ENCODE measurements around the gene DAP. TPM values are rescaled to one million over a fixed set of nuclear protein-coding genes. Genes with fewer than 3 reads are reported as not detected.

The DAP gene
- total and polyA plus RNA-seq, 8 donors, result 9.3 to 184 (median 91.0) TPM

GRCh38 chr5:10730043-10730351 is 31.0 kb downstream of the DAP start:
- Histone ChIP-seq H3K4me3 (no peak overlapping the region), H3K27me3 (no peaks in the 10 kb centered on the region), H3K9me3 (no peaks in the 10 kb centered on the region), H3K36me3 (peaks cover 0 to 21% (median 11%) of the 10 kb centered on the region in 4 donors), H3K27ac (no peak overlapping the region), H3K4me1 (peaks cover 28 to 82% (median 45%) of the 10 kb centered on the region in 4 donors)
- TF ChIP-seq POLR2AphosphoS5 (IDR thresholded peaks at IDR 0.05) (no peak), EP300 (IDR thresholded peaks at IDR 0.05) (no peak), POLR2A (IDR thresholded peaks at IDR 0.05) (no peak)
- TF ChIP-seq, protein P1, sequence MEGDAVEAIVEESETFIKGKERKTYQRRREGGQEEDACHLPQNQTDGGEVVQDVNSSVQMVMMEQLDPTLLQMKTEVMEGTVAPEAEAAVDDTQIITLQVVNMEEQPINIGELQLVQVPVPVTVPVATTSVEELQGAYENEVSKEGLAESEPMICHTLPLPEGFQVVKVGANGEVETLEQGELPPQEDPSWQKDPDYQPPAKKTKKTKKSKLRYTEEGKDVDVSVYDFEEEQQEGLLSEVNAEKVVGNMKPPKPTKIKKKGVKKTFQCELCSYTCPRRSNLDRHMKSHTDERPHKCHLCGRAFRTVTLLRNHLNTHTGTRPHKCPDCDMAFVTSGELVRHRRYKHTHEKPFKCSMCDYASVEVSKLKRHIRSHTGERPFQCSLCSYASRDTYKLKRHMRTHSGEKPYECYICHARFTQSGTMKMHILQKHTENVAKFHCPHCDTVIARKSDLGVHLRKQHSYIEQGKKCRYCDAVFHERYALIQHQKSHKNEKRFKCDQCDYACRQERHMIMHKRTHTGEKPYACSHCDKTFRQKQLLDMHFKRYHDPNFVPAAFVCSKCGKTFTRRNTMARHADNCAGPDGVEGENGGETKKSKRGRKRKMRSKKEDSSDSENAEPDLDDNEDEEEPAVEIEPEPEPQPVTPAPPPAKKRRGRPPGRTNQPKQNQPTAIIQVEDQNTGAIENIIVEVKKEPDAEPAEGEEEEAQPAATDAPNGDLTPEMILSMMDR (IDR thresholded peaks at IDR 0.05), result no peak
- DNase-seq, result no peak
- 91 to 95% (median 93%) methylated on average over 4 of the region's 4 CpGs for WGBS, 5 donors
- intact Hi-C loops (cut with DNase I; ENCODE audit: low total_unique reads), result no loop called here

GRCh38 chr5:10729320-10730042 is 31.6 kb downstream of the DAP start:
- DNase-seq, result no peak
- H3K36me3 ChIP-seq, result peaks cover 0 to 21% (median 11%) of the 10 kb centered on the region in 4 donors
- TF ChIP-seq POLR2A (IDR thresholded peaks at IDR 0.05) (no peak), POLR2AphosphoS5 (IDR thresholded peaks at IDR 0.05) (no peak), EP300 (IDR thresholded peaks at IDR 0.05) (no peak)
- TF ChIP-seq, protein P1 (IDR thresholded peaks at IDR 0.05), result no peak
- peaks cover 26 to 82% (median 47%) of the 10 kb centered on the region in 4 donors for H3K4me1 ChIP-seq
- H3K27me3 ChIP-seq, result no peaks in the 10 kb centered on the region
- intact Hi-C loops (cut with DNase I; ENCODE audit: low total_unique reads), result no loop called here
- H3K4me3 ChIP-seq, result no peak overlapping the region
- H3K27ac ChIP-seq, result no peak overlapping the region
- WGBS, 5 donors, result 60 to 86% (median 77%) methylated on average over 9 of the region's 9 CpGs
- H3K9me3 ChIP-seq, result no peaks in the 10 kb centered on the region

DNA sequence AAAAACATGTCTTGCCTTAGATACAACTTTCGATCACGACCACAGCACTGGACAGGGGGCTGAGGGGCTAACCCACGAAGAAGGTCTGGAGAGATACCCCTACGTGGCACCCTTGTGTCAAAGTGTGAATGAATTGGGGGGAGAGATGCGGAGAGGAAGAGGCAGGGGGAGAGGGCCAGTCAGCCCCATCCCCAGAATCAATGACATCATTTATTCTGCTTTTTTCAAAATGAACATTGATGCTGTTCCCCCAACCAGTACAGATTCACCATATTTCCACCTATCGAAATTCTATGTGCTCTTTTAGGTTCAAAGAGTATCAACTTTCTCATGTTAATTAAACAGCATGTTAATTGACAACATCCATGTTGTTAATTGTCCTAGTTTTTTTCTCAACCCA is 32.4 kb downstream of the DAP start:
- H3K27ac ChIP-seq, result peak overlapping the region in 1 of 5 donors; percentile 94
- H3K27me3 ChIP-seq, result no peaks in the 10 kb centered on the region
- peaks cover 0 to 19% (median 11%) of the 10 kb centered on the region in 4 donors for H3K36me3 ChIP-seq
- 91 to 95% (median 93%) methylated on average over 6 of the region's 6 CpGs for WGBS, 5 donors
- no peak for TF ChIP-seq POLR2AphosphoS5 (IDR thresholded peaks at IDR 0.05)
- no peak for TF ChIP-seq POLR2A (IDR thresholded peaks at IDR 0.05)
- no peak for TF ChIP-seq EP300 (IDR thresholded peaks at IDR 0.05)
- TF ChIP-seq, protein P1 (IDR thresholded peaks at IDR 0.05), result no peak
- H3K4me3 ChIP-seq, result no peak overlapping the region
- H3K4me1 ChIP-seq, result peaks cover 20 to 82% (median 46%) of the 10 kb centered on the region in 4 donors
- no peak for DNase-seq
- intact Hi-C loops (cut with DNase I; ENCODE audit: low total_unique reads), result no loop called here
- no peaks in the 10 kb centered on the region for H3K9me3 ChIP-seq

DNA sequence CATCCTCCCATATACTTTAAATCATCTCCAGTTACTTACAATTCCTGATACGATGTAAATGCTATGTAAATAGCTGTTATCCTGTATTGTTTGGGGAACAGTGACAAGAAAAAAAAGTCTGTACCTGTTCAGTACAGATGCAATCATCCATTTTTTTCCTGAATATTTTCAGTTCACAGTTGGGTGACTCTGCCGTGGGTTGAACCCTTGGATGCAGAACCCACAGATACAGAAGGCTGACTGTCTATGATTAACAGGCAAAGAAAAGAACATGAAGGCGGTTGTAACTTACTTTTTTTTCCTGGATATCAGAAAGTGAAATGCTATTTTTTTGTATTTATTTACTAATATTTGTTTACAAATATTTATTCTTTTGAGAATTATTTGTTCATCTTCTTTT is 33.2 kb downstream of the DAP start:
- Histone ChIP-seq H3K36me3 (peaks cover 0 to 15% (median 11%) of the 10 kb centered on the region in 4 donors), H3K4me1 (peaks cover 14 to 82% (median 39%) of the 10 kb centered on the region in 4 donors), H3K27me3 (no peaks in the 10 kb centered on the region), H3K4me3 (no peak overlapping the region), H3K27ac (peak overlapping the region in 4 of 5 donors; percentile 84 to 94 (median 92)), H3K9me3 (no peaks in the 10 kb centered on the region)
- intact Hi-C loops (cut with DNase I; ENCODE audit: low total_unique reads), result no loop called here
- WGBS, 5 donors, result 60 to 88% (median 77%) methylated on average over 3 of the region's 3 CpGs
- no peak for TF ChIP-seq POLR2A (IDR thresholded peaks at IDR 0.05)
- TF ChIP-seq EP300 (IDR thresholded peaks at IDR 0.05), result no peak
- TF ChIP-seq, protein P1 (IDR thresholded peaks at IDR 0.05), result no peak
- no peak for TF ChIP-seq POLR2AphosphoS5 (IDR thresholded peaks at IDR 0.05)
- DNase-seq, result no peak
